ENCODE measurements around the gene ZNF609.

The ZNF609 gene

DNA sequence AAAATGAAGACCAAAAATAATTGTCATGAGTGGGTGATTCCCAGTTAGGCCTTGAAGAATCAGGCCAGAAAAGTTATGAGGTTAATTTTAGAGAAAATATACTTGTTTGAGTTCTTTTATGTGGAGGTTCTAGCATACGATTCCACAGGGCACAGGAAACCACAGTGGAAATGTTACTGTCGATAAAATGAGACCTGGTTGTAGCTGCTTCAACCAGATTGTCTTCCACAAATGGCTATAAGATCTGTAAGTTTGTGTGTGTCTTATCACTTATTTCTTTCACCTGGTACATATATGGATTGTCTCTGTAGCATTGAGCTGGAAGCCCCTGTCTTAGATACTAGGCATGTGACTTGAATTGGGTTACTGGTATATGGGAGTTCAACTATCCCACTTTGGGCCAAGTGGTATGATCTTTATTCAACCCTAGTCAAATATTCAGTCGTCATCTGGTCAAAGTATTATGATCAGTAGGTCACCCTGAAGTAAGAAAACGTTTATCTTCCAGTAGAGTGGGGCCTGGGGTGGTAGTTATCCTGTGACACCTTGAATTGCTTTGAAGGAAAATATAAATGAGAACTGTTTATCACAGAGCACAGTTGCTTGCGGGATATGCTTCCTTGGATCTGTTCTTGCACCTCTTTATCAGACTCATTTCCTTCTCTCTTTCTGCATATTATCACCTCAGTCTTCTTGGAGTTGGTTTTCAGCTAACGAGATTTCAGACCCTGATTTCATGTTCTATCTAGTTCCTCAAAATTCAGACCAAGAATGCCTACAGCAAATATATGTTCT, 21.5 kb upstream of the ZNF609 start:
- no peak for ATAC-seq
- TF ChIP-seq ESRRG (CRISPR knock-in tag; IDR thresholded peaks at IDR 0.05) (no peak), BACH2 (CRISPR knock-in tag; IDR thresholded peaks at IDR 0.05; ENCODE audit: borderline replicate concordance) (no peak), CSDC2 (CRISPR knock-in tag; IDR thresholded peaks at IDR 0.05) (no peak), GLIS3 (CRISPR knock-in tag; IDR thresholded peaks at IDR 0.05) (no peak)
- TF ChIP-seq, protein P1, sequence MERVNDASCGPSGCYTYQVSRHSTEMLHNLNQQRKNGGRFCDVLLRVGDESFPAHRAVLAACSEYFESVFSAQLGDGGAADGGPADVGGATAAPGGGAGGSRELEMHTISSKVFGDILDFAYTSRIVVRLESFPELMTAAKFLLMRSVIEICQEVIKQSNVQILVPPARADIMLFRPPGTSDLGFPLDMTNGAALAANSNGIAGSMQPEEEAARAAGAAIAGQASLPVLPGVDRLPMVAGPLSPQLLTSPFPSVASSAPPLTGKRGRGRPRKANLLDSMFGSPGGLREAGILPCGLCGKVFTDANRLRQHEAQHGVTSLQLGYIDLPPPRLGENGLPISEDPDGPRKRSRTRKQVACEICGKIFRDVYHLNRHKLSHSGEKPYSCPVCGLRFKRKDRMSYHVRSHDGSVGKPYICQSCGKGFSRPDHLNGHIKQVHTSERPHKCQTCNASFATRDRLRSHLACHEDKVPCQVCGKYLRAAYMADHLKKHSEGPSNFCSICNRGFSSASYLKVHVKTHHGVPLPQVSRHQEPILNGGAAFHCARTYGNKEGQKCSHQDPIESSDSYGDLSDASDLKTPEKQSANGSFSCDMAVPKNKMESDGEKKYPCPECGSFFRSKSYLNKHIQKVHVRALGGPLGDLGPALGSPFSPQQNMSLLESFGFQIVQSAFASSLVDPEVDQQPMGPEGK (CRISPR knock-in tag; IDR thresholded peaks at IDR 0.05; ENCODE audit: borderline replicate concordance), result no peak

- no peak for TF ChIP-seq ESRRG (CRISPR knock-in tag; IDR thresholded peaks at IDR 0.05)
- no peak for TF ChIP-seq ZNF565 (CRISPR knock-in tag; conservative IDR thresholded peaks at IDR 0.05; ENCODE audit: low read depth)
- TF ChIP-seq ZNF8 (CRISPR knock-in tag; IDR thresholded peaks at IDR 0.05), result no peak
- TF ChIP-seq, protein P1 (CRISPR knock-in tag; IDR thresholded peaks at IDR 0.05; ENCODE audit: borderline replicate concordance), result no peak
- ATAC-seq, result no peak
These were observed 18.5 kb upstream of the ZNF609 start for GRCh38 chr15:64441852-64442251.

GRCh38 chr15:64443016-64443415, 17.4 kb upstream of the ZNF609 start:
- TF ChIP-seq ZFP3 (CRISPR knock-in tag; IDR thresholded peaks at IDR 0.05) (no peak), CSDC2 (CRISPR knock-in tag; IDR thresholded peaks at IDR 0.05) (no peak), ZNF8 (CRISPR knock-in tag; IDR thresholded peaks at IDR 0.05) (no peak)
- no peak for ATAC-seq

DNA sequence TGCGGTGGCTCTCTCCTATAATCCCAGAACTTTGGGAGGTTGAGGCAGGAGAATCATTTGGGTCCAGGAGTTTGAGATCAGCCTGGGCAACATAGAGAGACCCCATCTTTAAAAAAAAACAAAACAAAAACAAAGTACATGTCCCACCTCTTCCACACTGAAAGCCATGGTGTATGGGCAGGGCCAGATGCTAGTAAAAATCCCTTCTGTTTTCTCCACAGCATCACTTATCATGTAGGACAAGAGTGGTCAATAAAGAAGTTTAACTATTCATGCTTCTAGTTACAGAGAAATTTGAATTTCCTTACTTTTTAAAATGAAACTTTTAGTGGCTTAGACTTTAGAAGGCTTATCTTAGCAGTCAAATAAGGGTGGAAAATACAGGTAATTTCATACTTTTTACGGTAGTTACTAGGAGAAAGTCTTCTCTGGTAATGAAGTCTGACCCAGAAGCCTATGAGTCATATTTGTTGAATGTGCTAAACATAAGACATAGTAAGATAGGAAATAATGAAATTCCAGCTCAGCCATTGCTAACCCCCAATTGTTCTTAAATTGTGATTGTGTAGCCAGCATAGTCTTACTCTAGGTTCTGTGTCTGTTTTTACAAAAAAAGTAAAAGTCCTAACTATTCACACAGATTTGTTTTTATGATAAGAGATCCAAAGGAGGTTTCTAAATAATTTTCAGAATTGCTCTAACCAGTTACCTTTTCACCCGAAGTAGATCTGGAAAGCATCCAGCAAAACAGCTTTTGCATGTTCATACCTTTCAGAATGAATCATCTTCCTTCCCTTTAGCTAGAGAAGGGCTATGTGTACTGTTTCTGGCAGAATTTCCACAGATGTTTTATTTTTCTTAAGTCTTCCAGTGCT, 16.4 kb upstream of the ZNF609 start:
- peak; percentile 94 for ATAC-seq
- TF ChIP-seq ZNF70 (CRISPR knock-in tag; IDR thresholded peaks at IDR 0.05), result no peak
- TF ChIP-seq PPARA (CRISPR knock-in tag; IDR thresholded peaks at IDR 0.05; ENCODE audit: borderline replicate concordance), result no peak
- TF ChIP-seq ISL1 (CRISPR knock-in tag; IDR thresholded peaks at IDR 0.05), result peak; percentile 24; the same call in 1 of the 2 replicates

- TF ChIP-seq ZNF565 (CRISPR knock-in tag; conservative IDR thresholded peaks at IDR 0.05; ENCODE audit: low read depth) (no peak), ZC3H10 (CRISPR knock-in tag; IDR thresholded peaks at IDR 0.05) (no peak), ISL1 (CRISPR knock-in tag; IDR thresholded peaks at IDR 0.05) (no peak), ZFP3 (CRISPR knock-in tag; IDR thresholded peaks at IDR 0.05) (no peak), GLIS3 (CRISPR knock-in tag; IDR thresholded peaks at IDR 0.05) (no peak), BACH2 (CRISPR knock-in tag; IDR thresholded peaks at IDR 0.05; ENCODE audit: borderline replicate concordance) (no peak), ZNF70 (CRISPR knock-in tag; IDR thresholded peaks at IDR 0.05) (no peak), RARB (CRISPR knock-in tag; IDR thresholded peaks at IDR 0.05) (no peak), POU6F1 (CRISPR knock-in tag; IDR thresholded peaks at IDR 0.05; ENCODE audit: borderline replicate concordance, low read depth) (no peak), ZNF8 (CRISPR knock-in tag; IDR thresholded peaks at IDR 0.05) (no peak), SNAI2 (CRISPR knock-in tag; IDR thresholded peaks at IDR 0.05) (no peak), OSR1 (CRISPR knock-in tag; IDR thresholded peaks at IDR 0.05) (no peak), CSRNP3 (CRISPR knock-in tag; IDR thresholded peaks at IDR 0.05) (no peak), ESRRG (CRISPR knock-in tag; IDR thresholded peaks at IDR 0.05) (no peak), TCF4 (CRISPR knock-in tag; IDR thresholded peaks at IDR 0.05; ENCODE audit: borderline replicate concordance) (no peak), ZFP30 (CRISPR knock-in tag; IDR thresholded peaks at IDR 0.05) (no peak)
- TF ChIP-seq, protein P1 (CRISPR knock-in tag; IDR thresholded peaks at IDR 0.05; ENCODE audit: borderline replicate concordance), result no peak
- TF ChIP-seq, protein P2, sequence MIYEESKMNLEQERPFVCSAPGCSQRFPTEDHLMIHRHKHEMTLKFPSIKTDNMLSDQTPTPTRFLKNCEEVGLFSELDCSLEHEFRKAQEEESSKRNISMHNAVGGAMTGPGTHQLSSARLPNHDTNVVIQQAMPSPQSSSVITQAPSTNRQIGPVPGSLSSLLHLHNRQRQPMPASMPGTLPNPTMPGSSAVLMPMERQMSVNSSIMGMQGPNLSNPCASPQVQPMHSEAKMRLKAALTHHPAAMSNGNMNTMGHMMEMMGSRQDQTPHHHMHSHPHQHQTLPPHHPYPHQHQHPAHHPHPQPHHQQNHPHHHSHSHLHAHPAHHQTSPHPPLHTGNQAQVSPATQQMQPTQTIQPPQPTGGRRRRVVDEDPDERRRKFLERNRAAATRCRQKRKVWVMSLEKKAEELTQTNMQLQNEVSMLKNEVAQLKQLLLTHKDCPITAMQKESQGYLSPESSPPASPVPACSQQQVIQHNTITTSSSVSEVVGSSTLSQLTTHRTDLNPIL (CRISPR knock-in tag; IDR thresholded peaks at IDR 0.05; ENCODE audit: low read depth), result no peak
- ATAC-seq, result no peak
These were observed 15.5 kb upstream of the ZNF609 start for GRCh38 chr15:64444836-64445235.

Data from SK-N-SH treated with all-trans-retinoic acid at 6 μM for 48 hours (cell line).